Loucy (cell line): ENCODE measurements around the gene KRT86.

Source experiments
- H2AFZ ChIP-seq: fragments of 200-600 bp; sonication (generic); 2 replicates; pipeline ENCODE4 v1.6.0; 2016; ENCODE audit warnings: antibody characterized with exemption, mild to moderate bottlenecking, low read length, moderate library complexity
- H3F3A ChIP-seq: fragments of 200-600 bp; 2 replicates; pipeline ENCODE4 v1.6.0; 2016; ENCODE audit warnings: antibody characterized with exemption, low read depth, mild to moderate bottlenecking
- H3K27me3 ChIP-seq: fragments of 200-600 bp; sonication (generic); 2 replicates; pipeline ENCODE4 v1.6.1; 2014; ENCODE audit warnings: low read length, mild to moderate bottlenecking; ENCODE audit not compliant: insufficient read depth, poor library complexity, severe bottlenecking
- H3K36me3 ChIP-seq: fragments of 200-600 bp; sonication (generic); 2 replicates; pipeline ENCODE4 v1.6.1; 2016; ENCODE audit warnings: low read length; ENCODE audit not compliant: insufficient read depth
- H3K4me1 ChIP-seq: fragments of 200-600 bp; sonication (generic); 2 replicates; pipeline ENCODE4 v1.5.1; 2014; ENCODE audit warnings: low read length, mild to moderate bottlenecking; ENCODE audit not compliant: insufficient read depth, poor library complexity, severe bottlenecking
- H3K4me2 ChIP-seq: fragments of 200-600 bp; sonication (generic); 2 replicates; pipeline ENCODE4 v1.6.0; 2014; ENCODE audit warnings: antibody characterized with exemption, low read length, low read depth, mild to moderate bottlenecking; ENCODE audit not compliant: poor library complexity, severe bottlenecking
- H3K4me3 ChIP-seq: fragments of 200-600 bp; sonication (generic); 2 replicates; pipeline ENCODE4 v1.5.1; 2014; ENCODE audit warnings: low read length, mild to moderate bottlenecking, mixed read lengths; ENCODE audit not compliant: poor library complexity, severe bottlenecking
- H3K79me2 ChIP-seq: fragments of 200-600 bp; sonication (generic); 2 replicates; pipeline ENCODE4 v1.6.1; 2014; ENCODE audit warnings: low read length; ENCODE audit not compliant: insufficient read depth
- H3K9ac ChIP-seq: fragments of 200-600 bp; sonication (generic); 2 replicates; pipeline ENCODE4 v1.6.0; 2014; ENCODE audit warnings: mild to moderate bottlenecking, low read depth, low read length, moderate library complexity; ENCODE audit not compliant: poor library complexity, severe bottlenecking
- H3K9me2 ChIP-seq: fragments of 200-600 bp; sonication (generic); replicated peaks from 2 replicates; pipeline ENCODE4 v1.6.1; 2016; ENCODE audit warnings: low read depth, low read length, mixed read lengths
- H3K9me3 ChIP-seq: fragments of 200-600 bp; sonication (generic); 2 replicates; pipeline ENCODE4 v1.6.1; 2014; ENCODE audit warnings: mild to moderate bottlenecking, antibody characterized with exemption, low read length, low read depth; ENCODE audit not compliant: insufficient read depth
- H4K20me1 ChIP-seq: fragments of 200-600 bp; sonication (generic); 2 replicates; pipeline ENCODE4 v1.6.0; 2014; ENCODE audit warnings: antibody characterized with exemption, low read length, mild to moderate bottlenecking; ENCODE audit not compliant: insufficient read depth, poor library complexity, severe bottlenecking
- CTCF ChIP-seq: fragments of 200-600 bp; sonication (generic); conservative IDR thresholded peaks from 2 replicates; pipeline ENCODE4 v1.5.1; 2014; ENCODE audit warnings: mild to moderate bottlenecking, antibody characterized with exemption, low read length
- EZH2phosphoT487 ChIP-seq: fragments of 200-600 bp; IDR thresholded peaks from 2 replicates; pipeline ENCODE4 v1.6.1; 2018; ENCODE audit warnings: antibody characterized with exemption, mild to moderate bottlenecking, moderate library complexity, borderline replicate concordance

KRT86 gene

DNA sequence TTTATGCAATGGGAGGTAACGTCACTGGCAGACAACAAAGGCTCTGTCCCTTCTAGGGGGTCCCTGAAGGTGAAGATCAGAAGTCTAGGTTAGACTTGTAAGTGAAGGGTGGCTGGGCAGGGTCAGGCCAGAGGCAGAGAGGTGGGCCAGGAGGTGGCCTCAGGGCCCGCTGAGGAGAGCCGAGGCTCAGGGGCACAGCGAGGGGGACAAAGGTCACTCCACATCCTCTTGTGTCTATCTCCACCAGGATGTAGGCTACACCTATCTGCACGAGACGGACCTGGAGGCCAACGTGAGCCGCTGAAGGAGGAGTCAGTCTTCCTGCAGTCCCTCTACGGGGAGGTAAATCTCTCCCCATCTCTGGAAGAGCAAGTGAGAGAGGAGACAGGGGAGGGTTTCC, 72.6 kb downstream of the KRT86 start:
- no peak overlapping the region for H3K4me2 ChIP-seq
- no peak overlapping the region for H3K9ac ChIP-seq
- H4K20me1 ChIP-seq: no peaks in the 10 kb centered on the region
- TF ChIP-seq EZH2phosphoT487: no peak
- TF ChIP-seq CTCF: no peak
- H3K9me3 ChIP-seq: no peaks in the 10 kb centered on the region
- no peaks in the 10 kb centered on the region for H3K9me2 ChIP-seq
- H3F3A ChIP-seq: no peaks in the 10 kb centered on the region
- no peaks in the 10 kb centered on the region for H3K27me3 ChIP-seq
- no peak overlapping the region for H2AFZ ChIP-seq
- H3K4me3 ChIP-seq: no peak overlapping the region
- H3K79me2 ChIP-seq: no peaks in the 10 kb centered on the region
- H3K4me1 ChIP-seq: peaks cover 37% of the 10 kb centered on the region
- no peaks in the 10 kb centered on the region for H3K36me3 ChIP-seq

DNA sequence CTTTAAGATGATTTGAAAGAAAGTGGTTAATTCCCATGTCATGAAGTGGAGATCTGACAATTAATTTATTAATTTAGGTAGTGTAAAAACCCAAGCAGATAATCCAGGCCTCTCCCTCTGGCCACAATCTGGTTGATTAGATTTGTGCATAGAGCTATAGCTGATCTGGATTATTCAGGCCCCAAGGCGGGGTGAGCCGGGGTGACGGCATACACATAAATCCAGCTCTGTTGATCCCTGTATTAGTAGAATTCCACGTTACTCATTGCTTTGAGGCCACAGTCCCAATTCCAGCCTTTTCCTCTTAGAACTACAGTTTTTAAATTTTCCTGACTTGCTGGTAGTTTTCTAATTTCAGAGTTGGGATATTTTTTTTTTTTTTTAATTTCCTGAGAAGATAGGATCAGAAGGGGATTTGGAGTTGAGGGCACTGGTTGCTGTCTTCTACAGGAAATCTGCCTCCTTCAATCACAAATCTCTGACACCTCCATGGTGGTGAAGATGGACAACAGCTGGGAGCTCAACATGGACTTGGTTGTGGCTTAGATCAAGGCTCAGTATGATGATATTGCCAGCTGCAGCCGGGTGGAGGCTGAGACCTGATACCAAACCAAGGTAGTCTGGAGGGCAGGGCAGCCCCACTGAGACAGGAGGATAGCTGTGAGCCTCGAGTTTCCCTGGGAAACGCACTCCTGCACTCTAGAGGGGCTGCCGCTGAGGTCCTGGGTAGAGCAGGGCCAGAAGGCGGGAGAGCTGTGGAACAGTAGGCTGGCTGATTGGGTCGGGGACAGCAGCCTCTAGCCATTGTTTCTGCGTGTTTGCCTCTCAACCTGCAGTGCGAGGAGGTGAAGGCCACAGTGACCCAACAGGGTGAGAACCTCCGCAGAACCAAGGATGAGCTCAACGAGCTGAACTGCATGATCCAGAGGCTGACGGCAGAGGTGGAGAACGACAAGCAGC, 73.4 kb downstream of the KRT86 start:
- Histone ChIP-seq H2AFZ (no peak overlapping the region), H4K20me1 (no peaks in the 10 kb centered on the region), H3K9me3 (no peaks in the 10 kb centered on the region), H3K36me3 (no peaks in the 10 kb centered on the region), H3K4me1 (peaks cover 45% of the 10 kb centered on the region), H3K4me3 (no peak overlapping the region), H3K79me2 (no peaks in the 10 kb centered on the region), H3K27me3 (no peaks in the 10 kb centered on the region), H3F3A (no peaks in the 10 kb centered on the region), H3K4me2 (no peak overlapping the region), H3K9me2 (no peaks in the 10 kb centered on the region), H3K9ac (no peak overlapping the region)
- TF ChIP-seq EZH2phosphoT487: no peak

- TF ChIP-seq EZH2phosphoT487 (no peak), CTCF (no peak)
- H3K4me3 ChIP-seq: no peak overlapping the region
- H3K9ac ChIP-seq: no peak overlapping the region
- peaks cover 59% of the 10 kb centered on the region for H3K4me1 ChIP-seq
- H2AFZ ChIP-seq: no peak overlapping the region
- no peaks in the 10 kb centered on the region for H3K9me2 ChIP-seq
- H3K79me2 ChIP-seq: no peaks in the 10 kb centered on the region
- H3K36me3 ChIP-seq: no peaks in the 10 kb centered on the region
- H3K9me3 ChIP-seq: no peaks in the 10 kb centered on the region
- H4K20me1 ChIP-seq: no peaks in the 10 kb centered on the region
- no peaks in the 10 kb centered on the region for H3F3A ChIP-seq
- H3K4me2 ChIP-seq: no peak overlapping the region
- H3K27me3 ChIP-seq: no peaks in the 10 kb centered on the region
These were observed 74.8 kb downstream of the KRT86 start for GRCh38 chr12:52349196-52349595.
